ENCODE results near the gene SPC24. TPM values are rescaled to one million over a fixed set of nuclear protein-coding genes. Genes with fewer than 3 reads are reported as not detected.

SPC24 gene
- total RNA-seq, 1 donor from 2014 or later = 12.0 TPM

GRCh38 chr19:11177592-11177991 is 22.0 kb upstream of the SPC24 start:
- H3K9me3 ChIP-seq (ENCODE audit: control insufficient read depth in 3 of 3, low read length in 3 of 3) = no peaks in the 10 kb centered on the region
- H3K27ac ChIP-seq (ENCODE audit: low read depth, low read length) = no peak overlapping the region
- H3K27me3 ChIP-seq (ENCODE audit: control insufficient read depth in 3 of 3, insufficient read depth in 3 of 3, low read length in 3 of 3) = no peaks in the 10 kb centered on the region
- no peak overlapping the region for H3K9ac ChIP-seq (ENCODE audit: low read depth in 1 of 3, low read length in 3 of 3)
- peaks cover 13 to 18% (median 15%) of the 10 kb centered on the region in 3 donors for H3K4me1 ChIP-seq (ENCODE audit: control insufficient read depth in 3 of 3, insufficient read depth in 3 of 3, low read length in 3 of 3)
- no peak overlapping the region for H3K4me3 ChIP-seq (ENCODE audit: low read length in 3 of 3)
- peaks cover 31 to 44% (median 40%) of the 10 kb centered on the region in 3 donors for H3K36me3 ChIP-seq (ENCODE audit: control insufficient read depth in 3 of 3, insufficient read depth in 3 of 3, low read length in 3 of 3)

- Histone ChIP-seq H3K4me3 (ENCODE audit: low read length in 3 of 3) (no peak overlapping the region), H3K36me3 (ENCODE audit: control insufficient read depth in 3 of 3, insufficient read depth in 3 of 3, low read length in 3 of 3) (peaks cover 35 to 49% (median 44%) of the 10 kb centered on the region in 3 donors), H3K4me1 (ENCODE audit: control insufficient read depth in 3 of 3, insufficient read depth in 3 of 3, low read length in 3 of 3) (peaks cover 13 to 17% (median 15%) of the 10 kb centered on the region in 3 donors), H3K9me3 (ENCODE audit: control insufficient read depth in 3 of 3, low read length in 3 of 3) (no peaks in the 10 kb centered on the region), H3K27me3 (ENCODE audit: control insufficient read depth in 3 of 3, insufficient read depth in 3 of 3, low read length in 3 of 3) (no peaks in the 10 kb centered on the region), H3K9ac (ENCODE audit: low read depth in 1 of 3, low read length in 3 of 3) (no peak overlapping the region), H3K27ac (ENCODE audit: low read depth, low read length) (no peak overlapping the region)
Observed at GRCh38 chr19:11176466-11177193, 21.0 kb upstream of the SPC24 start.

GRCh38 chr19:11175920-11176319 is 20.3 kb upstream of the SPC24 start:
- Histone ChIP-seq H3K9ac (ENCODE audit: low read depth in 1 of 3, low read length in 3 of 3) (no peak overlapping the region), H3K4me3 (ENCODE audit: low read length in 3 of 3) (no peak overlapping the region), H3K27ac (ENCODE audit: low read depth, low read length) (no peak overlapping the region), H3K4me1 (ENCODE audit: control insufficient read depth in 3 of 3, insufficient read depth in 3 of 3, low read length in 3 of 3) (peaks cover 13 to 15% (median 14%) of the 10 kb centered on the region in 3 donors), H3K27me3 (ENCODE audit: control insufficient read depth in 3 of 3, insufficient read depth in 3 of 3, low read length in 3 of 3) (no peaks in the 10 kb centered on the region), H3K36me3 (ENCODE audit: control insufficient read depth in 3 of 3, insufficient read depth in 3 of 3, low read length in 3 of 3) (peaks cover 35 to 50% (median 44%) of the 10 kb centered on the region in 3 donors), H3K9me3 (ENCODE audit: control insufficient read depth in 3 of 3, low read length in 3 of 3) (no peaks in the 10 kb centered on the region)

GRCh38 chr19:11174336-11174735 is 18.8 kb upstream of the SPC24 start:
- Histone ChIP-seq H3K27ac (ENCODE audit: low read depth, low read length) (no peak overlapping the region), H3K27me3 (ENCODE audit: control insufficient read depth in 3 of 3, insufficient read depth in 3 of 3, low read length in 3 of 3) (no peaks in the 10 kb centered on the region), H3K9ac (ENCODE audit: low read depth in 1 of 3, low read length in 3 of 3) (no peak overlapping the region), H3K36me3 (ENCODE audit: control insufficient read depth in 3 of 3, insufficient read depth in 3 of 3, low read length in 3 of 3) (peaks cover 49 to 61% (median 53%) of the 10 kb centered on the region in 3 donors), H3K4me3 (ENCODE audit: low read length in 3 of 3) (no peak overlapping the region), H3K9me3 (ENCODE audit: control insufficient read depth in 3 of 3, low read length in 3 of 3) (no peaks in the 10 kb centered on the region), H3K4me1 (ENCODE audit: control insufficient read depth in 3 of 3, insufficient read depth in 3 of 3, low read length in 3 of 3) (peaks cover 0 to 5% (median 4%) of the 10 kb centered on the region in 3 donors)

GRCh38 chr19:11173516-11174155 is 18.1 kb upstream of the SPC24 start:
- no peak overlapping the region for H3K27ac ChIP-seq (ENCODE audit: low read depth, low read length)
- no peak overlapping the region for H3K4me3 ChIP-seq (ENCODE audit: low read length in 3 of 3)
- H3K36me3 ChIP-seq (ENCODE audit: control insufficient read depth in 3 of 3, insufficient read depth in 3 of 3, low read length in 3 of 3) = peaks cover 51 to 64% (median 54%) of the 10 kb centered on the region in 3 donors
- no peaks in the 10 kb centered on the region for H3K27me3 ChIP-seq (ENCODE audit: control insufficient read depth in 3 of 3, insufficient read depth in 3 of 3, low read length in 3 of 3)
- H3K4me1 ChIP-seq (ENCODE audit: control insufficient read depth in 3 of 3, insufficient read depth in 3 of 3, low read length in 3 of 3) = peaks cover 0 to 2% (median 1%) of the 10 kb centered on the region in 3 donors
- no peak overlapping the region for H3K9ac ChIP-seq (ENCODE audit: low read depth in 1 of 3, low read length in 3 of 3)
- H3K9me3 ChIP-seq (ENCODE audit: control insufficient read depth in 3 of 3, low read length in 3 of 3) = no peaks in the 10 kb centered on the region

GRCh38 chr19:11172576-11172975 is 17.0 kb upstream of the SPC24 start:
- Histone ChIP-seq H3K4me1 (ENCODE audit: control insufficient read depth in 3 of 3, insufficient read depth in 3 of 3, low read length in 3 of 3) (no peaks in the 10 kb centered on the region), H3K4me3 (ENCODE audit: low read length in 3 of 3) (no peak overlapping the region), H3K27ac (ENCODE audit: low read depth, low read length) (no peak overlapping the region), H3K9ac (ENCODE audit: low read depth in 1 of 3, low read length in 3 of 3) (no peak overlapping the region), H3K36me3 (ENCODE audit: control insufficient read depth in 3 of 3, insufficient read depth in 3 of 3, low read length in 3 of 3) (peaks cover 52 to 65% (median 57%) of the 10 kb centered on the region in 3 donors), H3K9me3 (ENCODE audit: control insufficient read depth in 3 of 3, low read length in 3 of 3) (no peaks in the 10 kb centered on the region), H3K27me3 (ENCODE audit: control insufficient read depth in 3 of 3, insufficient read depth in 3 of 3, low read length in 3 of 3) (no peaks in the 10 kb centered on the region)

GRCh38 chr19:11171144-11171543 is 15.6 kb upstream of the SPC24 start:
- Histone ChIP-seq H3K9me3 (ENCODE audit: control insufficient read depth in 3 of 3, low read length in 3 of 3) (no peaks in the 10 kb centered on the region), H3K27ac (ENCODE audit: low read depth, low read length) (no peak overlapping the region), H3K4me3 (ENCODE audit: low read length in 3 of 3) (no peak overlapping the region), H3K36me3 (ENCODE audit: control insufficient read depth in 3 of 3, insufficient read depth in 3 of 3, low read length in 3 of 3) (peaks cover 47 to 62% (median 57%) of the 10 kb centered on the region in 3 donors), H3K4me1 (ENCODE audit: control insufficient read depth in 3 of 3, insufficient read depth in 3 of 3, low read length in 3 of 3) (peaks cover 4 to 7% (median 6%) of the 10 kb centered on the region in 3 donors), H3K9ac (ENCODE audit: low read depth in 1 of 3, low read length in 3 of 3) (no peak overlapping the region), H3K27me3 (ENCODE audit: control insufficient read depth in 3 of 3, insufficient read depth in 3 of 3, low read length in 3 of 3) (no peaks in the 10 kb centered on the region)

GRCh38 chr19:11169896-11170678 is 14.5 kb upstream of the SPC24 start:
- Histone ChIP-seq H3K4me3 (ENCODE audit: low read length in 3 of 3) (no peak overlapping the region), H3K4me1 (ENCODE audit: control insufficient read depth in 3 of 3, insufficient read depth in 3 of 3, low read length in 3 of 3) (peaks cover 10 to 17% (median 13%) of the 10 kb centered on the region in 3 donors), H3K27ac (ENCODE audit: low read depth, low read length) (no peak overlapping the region), H3K9me3 (ENCODE audit: control insufficient read depth in 3 of 3, low read length in 3 of 3) (no peaks in the 10 kb centered on the region), H3K27me3 (ENCODE audit: control insufficient read depth in 3 of 3, insufficient read depth in 3 of 3, low read length in 3 of 3) (no peaks in the 10 kb centered on the region), H3K36me3 (ENCODE audit: control insufficient read depth in 3 of 3, insufficient read depth in 3 of 3, low read length in 3 of 3) (peaks cover 46 to 59% (median 54%) of the 10 kb centered on the region in 3 donors), H3K9ac (ENCODE audit: low read depth in 1 of 3, low read length in 3 of 3) (no peak overlapping the region)

GRCh38 chr19:11168568-11168967 is 13.0 kb upstream of the SPC24 start:
- Histone ChIP-seq H3K4me1 (ENCODE audit: control insufficient read depth in 3 of 3, insufficient read depth in 3 of 3, low read length in 3 of 3) (peaks cover 18 to 26% (median 22%) of the 10 kb centered on the region in 3 donors), H3K9ac (ENCODE audit: low read depth in 1 of 3, low read length in 3 of 3) (no peak overlapping the region), H3K36me3 (ENCODE audit: control insufficient read depth in 3 of 3, insufficient read depth in 3 of 3, low read length in 3 of 3) (peaks cover 36 to 47% (median 44%) of the 10 kb centered on the region in 3 donors), H3K27me3 (ENCODE audit: control insufficient read depth in 3 of 3, insufficient read depth in 3 of 3, low read length in 3 of 3) (no peaks in the 10 kb centered on the region), H3K27ac (ENCODE audit: low read depth, low read length) (no peak overlapping the region), H3K4me3 (ENCODE audit: low read length in 3 of 3) (no peak overlapping the region), H3K9me3 (ENCODE audit: control insufficient read depth in 3 of 3, low read length in 3 of 3) (no peaks in the 10 kb centered on the region)
